Fibroblast of upper back skin (primary cell): Measurements from ENCODE around the gene HMCN2.

ENCODE experiments used
- DNase-seq: peaks from one replicate; pipeline ENCODE4 v3.0.0-alpha.2; 2013

The HMCN2 gene

GRCh38 chr9:130309689-130310455 lies 44.3 kb downstream of the HMCN2 start:
- DNase-seq = no peak

GRCh38 chr9:130310456-130310855 lies 44.9 kb downstream of the HMCN2 start:
- DNase-seq = no peak

GRCh38 chr9:130311003-130311402 lies 45.4 kb downstream of the HMCN2 start:
- no peak for DNase-seq

- DNase-seq = no peak
Measured at GRCh38 chr9:130311408-130312140, 46.0 kb downstream of the HMCN2 start.

GRCh38 chr9:130313103-130313858 lies 47.7 kb downstream of the HMCN2 start:
- DNase-seq = no peak

GRCh38 chr9:130315446-130316226 lies 50.1 kb downstream of the HMCN2 start:
- no peak for DNase-seq

- no peak for DNase-seq
Measured at GRCh38 chr9:130316430-130316829, 50.9 kb downstream of the HMCN2 start.

- no peak for DNase-seq
Measured at GRCh38 chr9:130319300-130319699, 53.7 kb downstream of the HMCN2 start.

GRCh38 chr9:130319944-130320712 lies 54.6 kb downstream of the HMCN2 start:
- no peak for DNase-seq

- DNase-seq = no peak
Measured at GRCh38 chr9:130320723-130321481, 55.3 kb downstream of the HMCN2 start.

- no peak for DNase-seq
Measured at GRCh38 chr9:130321539-130321938, 56.0 kb downstream of the HMCN2 start.

- DNase-seq = no peak
Measured at GRCh38 chr9:130323051-130323745, 57.6 kb downstream of the HMCN2 start.

GRCh38 chr9:130325921-130326320 lies 60.4 kb downstream of the HMCN2 start:
- no peak for DNase-seq

GRCh38 chr9:130327070-130327780 lies 61.7 kb downstream of the HMCN2 start:
- no peak for DNase-seq

- peak; percentile 46 for DNase-seq
Measured at GRCh38 chr9:130327781-130328348, 62.3 kb downstream of the HMCN2 start.

- DNase-seq = peak; percentile 40
Measured at GRCh38 chr9:130328349-130328801, 62.8 kb downstream of the HMCN2 start.

- DNase-seq = no peak
Measured at GRCh38 chr9:130329061-130329460, 63.5 kb downstream of the HMCN2 start.

- peak; percentile 4 for DNase-seq
Measured at GRCh38 chr9:130330202-130330862, 64.8 kb downstream of the HMCN2 start.

- DNase-seq = no peak
Measured at GRCh38 chr9:130331061-130331460, 65.5 kb downstream of the HMCN2 start.
